Measurements from ENCODE around the gene CP. TPM values are rescaled to one million over a fixed set of nuclear protein-coding genes. Genes with fewer than 3 reads are reported as not detected.

CP gene
- total and polyA plus RNA-seq, 2 of the 13 experiments (the other 11 are each of a cell fraction or from before 2014, with no cell fraction given), result 42.6 to 789 TPM

DNA sequence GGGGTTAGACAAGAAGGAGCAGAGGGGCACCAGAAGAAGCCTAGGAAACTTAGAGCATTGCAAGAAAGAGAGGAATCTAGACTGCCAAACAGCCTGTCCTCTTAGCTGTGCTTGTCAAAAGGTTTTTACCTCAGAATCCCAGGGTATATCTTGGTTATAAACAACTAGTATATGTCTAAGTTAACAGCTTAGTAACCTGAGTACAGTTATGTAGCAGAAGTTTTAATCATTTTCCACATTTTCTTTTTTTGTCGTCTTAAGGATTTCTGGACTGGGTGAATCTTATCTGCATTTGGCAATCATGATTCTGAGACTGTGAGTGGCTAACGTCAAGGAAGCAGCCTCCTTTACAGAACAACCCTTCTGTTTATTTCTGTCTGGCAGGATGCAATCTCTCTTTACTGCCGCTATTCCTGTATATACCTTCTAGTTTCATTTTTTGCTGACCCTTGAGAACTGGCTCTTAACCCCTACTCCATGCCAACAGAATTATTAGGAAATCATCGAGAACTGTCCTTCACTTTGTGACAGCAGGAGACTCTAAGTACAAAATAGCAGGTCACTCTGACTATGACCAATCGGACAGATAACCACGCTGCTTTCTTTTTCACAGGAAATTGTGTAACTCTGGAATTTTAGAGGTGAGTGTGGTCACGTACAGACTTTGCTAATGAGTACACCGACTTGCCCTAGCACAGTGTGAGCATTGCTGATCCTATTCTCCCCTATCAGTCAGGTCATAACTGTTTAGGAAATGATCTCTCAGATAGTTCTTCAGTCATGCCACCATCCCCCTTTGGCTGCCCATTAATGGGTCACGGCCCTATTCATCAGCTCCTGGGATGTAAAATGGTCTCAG lies 3.3 kb upstream of the CP start (continued):
- TF ChIP-seq, protein P1, sequence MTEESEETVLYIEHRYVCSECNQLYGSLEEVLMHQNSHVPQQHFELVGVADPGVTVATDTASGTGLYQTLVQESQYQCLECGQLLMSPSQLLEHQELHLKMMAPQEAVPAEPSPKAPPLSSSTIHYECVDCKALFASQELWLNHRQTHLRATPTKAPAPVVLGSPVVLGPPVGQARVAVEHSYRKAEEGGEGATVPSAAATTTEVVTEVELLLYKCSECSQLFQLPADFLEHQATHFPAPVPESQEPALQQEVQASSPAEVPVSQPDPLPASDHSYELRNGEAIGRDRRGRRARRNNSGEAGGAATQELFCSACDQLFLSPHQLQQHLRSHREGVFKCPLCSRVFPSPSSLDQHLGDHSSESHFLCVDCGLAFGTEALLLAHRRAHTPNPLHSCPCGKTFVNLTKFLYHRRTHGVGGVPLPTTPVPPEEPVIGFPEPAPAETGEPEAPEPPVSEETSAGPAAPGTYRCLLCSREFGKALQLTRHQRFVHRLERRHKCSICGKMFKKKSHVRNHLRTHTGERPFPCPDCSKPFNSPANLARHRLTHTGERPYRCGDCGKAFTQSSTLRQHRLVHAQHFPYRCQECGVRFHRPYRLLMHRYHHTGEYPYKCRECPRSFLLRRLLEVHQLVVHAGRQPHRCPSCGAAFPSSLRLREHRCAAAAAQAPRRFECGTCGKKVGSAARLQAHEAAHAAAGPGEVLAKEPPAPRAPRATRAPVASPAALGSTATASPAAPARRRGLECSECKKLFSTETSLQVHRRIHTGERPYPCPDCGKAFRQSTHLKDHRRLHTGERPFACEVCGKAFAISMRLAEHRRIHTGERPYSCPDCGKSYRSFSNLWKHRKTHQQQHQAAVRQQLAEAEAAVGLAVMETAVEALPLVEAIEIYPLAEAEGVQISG (CRISPR knock-in tag; IDR thresholded peaks at IDR 0.05), result peak; percentile 71; the same call in 1 of the 2 replicates
- TF ChIP-seq ZNF460 (CRISPR knock-in tag; IDR thresholded peaks at IDR 0.05; ENCODE audit: borderline replicate concordance) (no peak; the same call in 1 of the 2 replicates), ZNF451 (CRISPR knock-in tag; IDR thresholded peaks at IDR 0.05) (0 out of 2 replicates have a peak, but pooled peaks have one; percentile 43), SIN3A (IDR thresholded peaks at IDR 0.05; ENCODE audit: borderline replicate concordance, low read depth, low read length) (peak; percentile 53; the same call in 1 of the 2 replicates), KMT2A (CRISPR knock-in tag; IDR thresholded peaks at IDR 0.05) (peak; percentile 72), JUND (CRISPR knock-in tag; IDR thresholded peaks at IDR 0.05) (peak; percentile 72; the same call in 1 of the 2 replicates), PATZ1 (CRISPR knock-in tag; IDR thresholded peaks at IDR 0.05) (peak; percentile 38; the same call in 1 of the 2 replicates), ZBTB39 (CRISPR knock-in tag; IDR thresholded peaks at IDR 0.05) (0 out of 2 replicates have a peak, but pooled peaks have one; percentile 46), THAP8 (CRISPR knock-in tag; IDR thresholded peaks at IDR 0.05; ENCODE audit: borderline replicate concordance) (no peak), GPBP1L1 (CRISPR knock-in tag; IDR thresholded peaks at IDR 0.05) (no peak), ZNF768 (CRISPR knock-in tag; IDR thresholded peaks at IDR 0.05) (no peak), SIN3B (IDR thresholded peaks at IDR 0.05; ENCODE audit: low read length) (no peak), TIGD3 (CRISPR knock-in tag; IDR thresholded peaks at IDR 0.05; ENCODE audit: borderline replicate concordance) (no peak), FOXJ3 (CRISPR knock-in tag; IDR thresholded peaks at IDR 0.05; ENCODE audit: borderline replicate concordance) (peak; percentile 89)
- TF ChIP-seq, protein P2, sequence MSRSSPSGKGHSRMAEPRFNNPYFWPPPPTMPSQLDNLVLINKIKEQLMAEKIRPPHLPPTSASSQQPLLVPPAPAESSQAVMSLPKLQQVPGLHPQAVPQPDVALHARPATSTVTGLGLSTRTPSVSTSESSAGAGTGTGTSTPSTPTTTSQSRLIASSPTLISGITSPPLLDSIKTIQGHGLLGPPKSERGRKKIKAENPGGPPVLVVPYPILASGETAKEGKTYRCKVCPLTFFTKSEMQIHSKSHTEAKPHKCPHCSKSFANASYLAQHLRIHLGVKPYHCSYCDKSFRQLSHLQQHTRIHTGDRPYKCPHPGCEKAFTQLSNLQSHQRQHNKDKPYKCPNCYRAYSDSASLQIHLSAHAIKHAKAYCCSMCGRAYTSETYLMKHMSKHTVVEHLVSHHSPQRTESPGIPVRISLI (CRISPR knock-in tag; IDR thresholded peaks at IDR 0.05; ENCODE audit: borderline replicate concordance), result peak; percentile 53; the same call in 1 of the 2 replicates

Data from HepG2 (cell line).